ENCODE measurements around the gene SLC1A6.
"Not testable (repeated sequence)": the region's sequence is repeated elsewhere in the genome, so short reads cannot be mapped to it uniquely, and the experiment has no call there.

The SLC1A6 gene

DNA sequence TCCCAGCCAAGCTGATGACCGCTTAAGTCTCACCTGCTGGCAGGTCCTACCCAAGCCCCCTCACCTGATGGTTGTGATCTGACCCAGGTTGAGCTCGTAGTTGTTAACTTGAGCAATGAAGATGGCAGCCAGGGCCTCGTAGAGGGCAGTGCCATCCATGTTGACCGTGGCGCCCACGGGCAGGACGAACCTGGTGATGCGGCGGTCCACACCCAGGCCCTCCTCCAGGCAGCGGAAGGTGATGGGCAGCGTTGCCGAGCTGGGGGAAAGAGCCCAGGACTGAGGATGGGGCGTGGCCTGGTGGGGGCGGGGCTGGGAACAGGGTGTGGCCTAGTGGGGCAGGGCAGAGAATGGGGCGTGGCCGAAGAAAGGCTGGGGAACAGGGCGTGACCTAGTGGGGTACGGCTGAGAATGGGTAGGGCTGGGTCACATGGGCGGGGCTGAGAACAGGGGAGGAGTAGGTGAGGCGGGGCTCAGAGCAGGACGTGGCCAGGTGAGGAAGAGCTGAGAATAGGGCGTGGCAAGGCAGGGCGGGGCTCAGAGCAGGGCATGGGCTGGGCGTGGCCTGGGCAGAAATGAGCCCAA, 25.5 kb downstream of the SLC1A6 start:
- no peak for FAIRE-seq

DNA sequence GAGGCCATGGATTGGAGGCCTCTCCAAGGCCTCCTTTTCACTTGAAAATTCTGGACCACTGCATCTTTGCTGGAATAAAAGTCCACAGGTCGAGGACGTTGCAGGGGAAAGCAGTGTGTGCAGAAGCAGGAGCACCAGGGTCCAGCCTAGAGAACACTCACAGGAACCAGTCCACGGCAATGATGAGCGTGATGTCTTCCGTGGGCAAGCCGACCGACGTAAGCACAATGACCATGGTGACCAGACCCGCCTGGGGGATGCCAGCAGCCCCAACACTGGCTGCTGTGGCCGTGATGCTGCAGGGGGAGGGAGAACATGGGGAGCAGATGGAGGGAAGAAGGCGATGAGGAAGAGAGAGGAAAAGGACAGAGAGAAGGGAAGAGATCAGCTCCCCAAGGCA, 26.9 kb downstream of the SLC1A6 start:
- no peak for FAIRE-seq

DNA sequence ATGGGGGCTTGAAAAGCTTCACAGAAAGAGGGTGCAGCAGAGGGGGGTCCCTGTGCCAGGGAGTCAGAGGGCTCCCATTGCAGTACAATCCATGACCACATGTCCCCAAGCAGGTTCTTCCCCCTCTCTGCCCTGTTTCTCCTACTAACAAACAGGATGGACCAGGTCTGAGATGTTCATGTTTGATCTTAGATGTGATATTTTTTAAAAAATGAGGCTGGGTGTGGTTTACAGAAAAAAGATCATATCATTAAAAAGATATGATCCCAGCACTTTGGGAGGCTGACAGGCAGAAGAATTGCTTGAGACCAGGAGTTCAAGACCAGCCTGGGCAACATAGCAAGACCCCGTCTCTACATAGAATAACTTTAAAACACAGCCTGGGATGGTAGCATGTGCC, 29.2 kb downstream of the SLC1A6 start:
- FAIRE-seq: no peak

DNA sequence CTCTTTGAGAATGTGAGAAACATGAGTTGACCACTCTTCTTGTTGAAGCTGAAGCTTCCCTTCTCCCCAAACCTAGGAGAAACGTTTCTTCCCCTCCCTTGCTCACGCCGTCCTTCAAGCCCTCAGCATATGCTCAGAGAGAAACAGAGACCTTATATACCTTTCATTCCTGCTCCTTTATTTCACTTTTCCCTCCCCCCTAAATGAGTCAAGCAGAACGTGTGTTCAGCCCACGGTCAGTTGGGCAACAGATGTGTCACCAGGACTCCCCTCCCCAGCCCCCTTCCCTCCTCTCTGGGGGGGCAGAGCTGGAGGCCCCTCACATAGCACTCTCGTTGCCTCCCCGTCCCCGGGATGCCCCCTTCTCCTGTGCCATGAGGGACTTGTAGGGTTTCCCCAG, 29.8 kb downstream of the SLC1A6 start:
- no peak for FAIRE-seq

DNA sequence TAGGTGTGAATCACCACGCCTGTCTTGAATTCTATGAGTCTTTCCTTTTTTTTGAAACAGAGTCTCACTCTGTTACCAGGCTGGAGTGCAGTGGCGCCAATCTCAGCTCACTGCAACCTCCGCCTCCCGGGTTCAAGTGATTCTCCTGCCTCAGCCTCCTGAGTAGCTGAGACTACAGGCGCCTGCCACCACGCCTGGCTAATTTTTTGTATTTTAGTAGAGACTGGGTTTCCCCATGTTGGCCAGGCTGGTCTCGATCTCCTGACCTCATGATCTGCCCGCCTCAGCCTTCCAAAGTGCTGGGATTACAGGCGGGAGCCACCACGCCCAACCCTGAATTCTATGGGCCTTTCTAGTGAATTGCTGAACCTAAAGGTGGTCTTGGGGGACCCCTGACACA, 30.3 kb downstream of the SLC1A6 start:
- not testable (repeated sequence) for FAIRE-seq

DNA sequence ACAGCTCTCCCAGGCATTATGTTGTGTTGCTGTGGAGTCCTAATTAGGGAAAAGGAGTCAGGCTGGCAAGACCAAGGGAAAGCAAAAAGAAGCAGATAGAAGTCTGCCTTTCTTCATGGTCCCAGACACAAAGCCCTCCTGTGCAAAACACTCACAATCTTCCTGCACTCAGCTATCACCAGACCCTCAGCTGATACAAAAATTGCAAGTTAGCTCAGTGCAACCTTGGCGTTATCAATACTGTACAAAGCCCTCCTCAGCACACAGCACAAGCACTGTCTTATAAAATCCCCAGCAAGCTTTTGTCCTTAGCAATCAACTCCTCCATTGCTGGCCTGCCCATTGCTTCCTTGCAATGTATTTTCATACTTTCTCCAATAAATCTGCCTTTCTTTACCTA, 35.2 kb downstream of the SLC1A6 start:
- no peak for FAIRE-seq

DNA sequence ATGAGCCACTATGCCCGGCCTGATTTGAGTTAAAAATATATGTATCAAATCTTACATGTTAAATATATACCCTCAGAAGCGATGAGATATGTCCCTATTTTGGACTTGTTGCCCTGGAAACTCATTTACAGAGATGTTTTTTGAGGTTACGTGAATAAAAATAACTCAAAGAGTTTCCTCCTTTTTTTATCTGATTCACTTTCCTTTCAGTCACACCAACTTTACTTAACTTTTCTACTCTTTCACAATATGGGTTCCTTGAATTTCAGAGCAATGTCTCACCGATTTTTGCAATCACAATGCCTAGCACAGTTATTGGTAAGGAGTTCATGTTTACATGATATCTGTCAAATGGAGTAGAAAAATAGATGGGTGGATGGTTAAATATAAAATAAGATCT, 36.1 kb downstream of the SLC1A6 start:
- FAIRE-seq: no peak

DNA sequence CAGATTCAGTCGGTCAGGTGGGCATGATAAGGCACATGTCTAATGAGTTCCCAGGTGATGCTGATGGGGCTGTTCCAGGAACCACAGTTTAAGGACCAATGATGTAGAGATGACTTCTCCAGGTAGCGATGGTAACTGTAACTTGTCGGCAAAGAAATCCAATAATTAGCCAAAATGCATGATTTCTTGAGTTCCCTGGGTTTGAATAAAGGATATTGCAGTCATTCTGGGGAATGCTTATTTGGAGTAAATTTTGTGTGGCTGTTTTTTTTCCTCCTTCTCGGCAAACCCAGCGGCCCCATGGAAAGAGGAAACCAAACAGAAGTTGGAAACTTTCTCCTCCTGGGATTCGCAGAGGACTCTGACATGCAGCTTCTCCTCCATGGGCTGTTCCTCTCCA, 38.5 kb downstream of the SLC1A6 start, which contains the start of gene OR7C2:
OR7C2 (plus strand) TSS at position 301 of the 400 bp plus-strand sequence; CDS start at position 301, 0 bp downstream.
- no peak for FAIRE-seq

DNA sequence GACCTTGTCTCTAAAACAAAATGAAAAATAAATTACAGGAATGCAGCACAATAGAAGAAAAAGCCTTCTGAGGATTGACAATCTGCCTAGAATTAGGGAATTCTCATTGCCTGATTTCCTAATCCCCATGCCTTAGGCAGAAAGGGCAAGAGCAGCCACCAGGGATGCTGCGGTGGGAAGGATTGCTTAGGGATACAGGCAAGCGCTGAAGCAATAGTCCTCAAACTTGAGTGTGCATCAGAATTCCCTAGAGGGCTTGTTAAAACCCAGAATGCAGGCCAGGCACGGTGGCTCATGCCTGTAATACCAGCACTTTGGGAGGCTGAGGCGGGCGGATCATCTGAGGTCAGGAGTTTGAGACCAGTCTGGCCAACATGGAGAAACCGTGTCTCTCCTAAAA, 39.4 kb downstream of the SLC1A6 start:
- no peak for FAIRE-seq

DNA sequence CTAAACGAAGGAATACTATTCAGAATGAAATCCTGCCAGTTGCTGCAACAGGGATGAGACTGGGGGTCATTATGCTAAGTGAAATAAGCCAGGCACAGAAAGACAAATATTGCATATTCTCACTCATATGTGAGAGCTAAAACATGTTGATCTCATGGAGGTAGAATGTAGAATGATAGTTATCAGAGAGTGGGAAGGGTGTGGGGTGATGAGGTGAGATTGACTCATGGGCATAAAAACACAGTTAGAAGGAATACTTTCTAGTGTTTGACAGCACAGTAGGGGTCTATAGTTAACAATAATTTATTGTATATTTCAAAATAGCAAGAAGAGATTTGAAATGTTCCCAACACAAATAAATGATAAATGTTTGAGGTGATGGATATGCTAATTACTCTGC, 46.2 kb downstream of the SLC1A6 start:
- no peak for FAIRE-seq

DNA sequence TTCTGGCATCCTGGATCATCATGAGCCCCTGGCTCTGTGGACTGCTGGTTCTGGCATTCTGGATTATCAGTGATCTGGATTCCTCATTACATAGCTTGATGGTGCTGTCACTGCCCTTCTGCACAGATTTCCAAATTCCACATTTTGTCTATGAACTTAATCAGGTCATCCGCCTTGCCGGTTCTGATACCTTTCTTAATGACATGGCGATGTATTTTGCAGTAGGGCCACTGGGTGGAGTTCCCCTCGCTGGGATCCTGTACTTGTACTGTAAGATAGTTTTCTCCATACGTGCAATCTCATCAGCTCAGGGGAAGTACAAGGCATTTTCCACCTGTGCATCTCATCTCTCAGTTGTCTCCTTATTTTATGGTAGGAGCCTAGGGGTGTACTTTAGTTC, 62.8 kb downstream of the SLC1A6 start:
- no peak for FAIRE-seq

DNA sequence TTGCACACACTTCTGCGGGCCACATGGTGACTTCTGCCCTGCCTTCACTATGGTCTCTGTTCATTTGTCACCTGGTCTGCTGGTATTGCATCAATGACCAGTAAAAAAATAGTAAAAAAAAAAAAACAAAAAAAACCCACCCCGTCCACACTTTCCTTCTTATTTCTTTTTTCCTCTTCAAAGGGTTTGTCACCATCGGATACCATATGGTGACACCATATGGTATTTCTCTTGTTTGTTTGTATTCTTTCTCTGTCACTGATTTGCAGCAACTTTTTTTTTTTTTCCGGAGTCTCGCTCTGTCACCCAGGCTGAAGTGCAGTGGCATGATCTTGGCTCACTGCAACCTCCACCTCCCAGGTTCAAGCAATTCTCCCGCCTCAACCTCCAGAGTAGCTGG, 64.5 kb downstream of the SLC1A6 start:
- no peak for FAIRE-seq

DNA sequence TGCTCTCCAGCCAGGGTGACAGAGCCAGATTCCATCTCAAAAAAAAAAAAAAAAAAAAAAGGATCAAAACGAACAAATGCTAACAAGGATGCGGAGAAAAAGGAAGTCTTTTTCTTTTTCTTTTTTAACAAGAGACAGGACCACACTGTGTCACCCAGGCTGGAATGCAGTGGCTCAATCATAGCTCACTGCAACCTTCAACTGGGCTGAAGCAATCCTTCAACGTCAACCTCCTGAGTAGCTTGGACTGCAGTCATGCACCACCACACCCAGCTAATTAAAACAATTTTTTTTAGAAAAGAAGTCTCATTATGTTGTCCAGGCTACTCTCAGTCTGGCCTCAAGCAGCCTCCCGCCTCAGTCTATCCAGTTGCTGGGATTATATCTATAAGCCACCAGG, 73.0 kb downstream of the SLC1A6 start:
- FAIRE-seq: no peak

DNA sequence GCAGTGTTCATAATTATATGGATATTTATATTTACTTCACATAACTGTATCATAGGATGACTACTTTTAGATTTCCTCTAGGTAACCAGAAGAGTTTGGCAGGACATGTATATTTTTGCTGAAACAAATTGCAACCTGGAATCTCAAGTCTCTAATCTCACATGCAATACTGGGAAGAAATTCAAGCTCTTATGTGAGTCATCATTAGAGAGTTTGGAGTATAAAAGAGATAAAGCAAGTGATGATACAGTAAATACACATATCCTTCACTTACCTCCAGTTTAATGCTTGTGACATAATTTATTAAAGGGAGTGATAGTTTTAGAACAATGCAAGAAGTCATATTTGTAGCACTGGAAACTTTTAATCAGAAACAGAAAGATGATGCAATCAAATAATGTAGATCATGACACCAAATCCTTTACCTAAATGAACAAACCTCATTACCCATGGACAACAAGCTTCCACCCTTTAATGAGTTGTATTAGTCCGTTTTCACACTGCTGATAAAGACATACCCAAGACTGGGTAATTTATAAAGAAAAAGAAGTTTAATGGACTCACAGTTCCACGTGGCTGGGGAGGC, 77.9 kb downstream of the SLC1A6 start:
- FAIRE-seq: no peak
